ENCODE measurements around the gene CEP112.
"Not testable (repeated sequence)": the region's sequence is repeated elsewhere in the genome, so short reads cannot be mapped to it uniquely, and the experiment has no call there.

The CEP112 gene

DNA sequence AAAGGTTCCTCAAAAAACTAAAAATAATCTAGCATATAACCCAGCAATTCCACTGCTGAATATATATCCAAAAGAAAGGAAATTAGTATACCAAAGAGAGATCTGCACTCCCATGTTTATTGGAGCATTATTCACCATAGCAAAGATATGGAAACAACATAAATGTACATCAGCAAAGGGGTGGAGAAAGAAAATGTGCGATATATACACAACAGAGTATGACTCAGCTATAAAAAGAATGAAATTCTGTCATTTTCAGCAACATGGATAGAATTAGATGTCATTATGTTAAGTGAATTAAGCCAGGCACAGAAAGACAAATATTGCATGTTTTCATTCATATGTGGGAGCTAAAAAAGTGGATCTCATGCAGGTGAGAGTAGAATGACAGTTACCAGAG is 350.8 kb downstream of the CEP112 start:
- DNase-seq (ENCODE audit: low read depth in 2 of 2, low spot score in 1 of 2) = no peak

DNA sequence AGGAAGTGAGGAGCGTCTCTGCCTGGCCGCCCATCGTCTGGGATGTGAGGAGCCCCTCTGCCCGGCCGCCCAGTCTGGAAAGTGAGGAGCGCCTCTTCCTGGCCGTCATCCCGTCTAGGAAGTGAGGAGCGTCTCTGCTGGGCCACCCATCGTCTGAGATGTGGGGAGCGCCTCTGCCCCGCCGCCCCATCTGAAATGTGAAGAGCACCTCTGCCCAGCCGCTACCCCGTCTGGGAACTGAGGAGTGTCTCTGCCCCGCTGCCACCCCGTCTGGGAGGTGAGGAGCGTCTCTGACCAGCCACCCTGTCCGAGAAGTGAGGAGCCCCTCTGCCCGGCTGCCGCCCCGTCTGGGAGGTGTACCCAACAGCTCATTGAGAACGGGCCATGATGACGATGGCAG is 354.7 kb downstream of the CEP112 start:
- not testable (repeated sequence) for DNase-seq (ENCODE audit: low read depth in 2 of 2, low spot score in 1 of 2)

DNA sequence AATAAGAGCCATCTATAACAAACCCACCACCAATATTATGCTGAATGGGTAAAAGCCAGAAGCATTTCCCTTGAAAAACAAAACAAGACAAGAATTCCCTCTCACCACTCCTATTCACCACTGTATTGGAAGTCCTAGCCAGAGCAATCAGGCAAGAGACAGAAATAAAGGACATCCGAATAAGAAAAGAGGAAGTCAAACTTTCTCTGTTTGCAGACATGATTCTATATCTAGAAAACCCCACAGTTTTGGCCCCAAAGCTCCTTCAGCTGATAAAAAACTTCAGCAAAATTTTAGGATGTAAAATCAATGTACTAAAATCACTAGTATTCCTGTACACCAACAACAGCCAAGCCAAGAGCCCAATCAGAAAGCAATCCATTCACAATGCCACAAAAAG is 358.7 kb downstream of the CEP112 start:
- DNase-seq (ENCODE audit: low read depth in 2 of 2, low spot score in 1 of 2) = no peak

DNA sequence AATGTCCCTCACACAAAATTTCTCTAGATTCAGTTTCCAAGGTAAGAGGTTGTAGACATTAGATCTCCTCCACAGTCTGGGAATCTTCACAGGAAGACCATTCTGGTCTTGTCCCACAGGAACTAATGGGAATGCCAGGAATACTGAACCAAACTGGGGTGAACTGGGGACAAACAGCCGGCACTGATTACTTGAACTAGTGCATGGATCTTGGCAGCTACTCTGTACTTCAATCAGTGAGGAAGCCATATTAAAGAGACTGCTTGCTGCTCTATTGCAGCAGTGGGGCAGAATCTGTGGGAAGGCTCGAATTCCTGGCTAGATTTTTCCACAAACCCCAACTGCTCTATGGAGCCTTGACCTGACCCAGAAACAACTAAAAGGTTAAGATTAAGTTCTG is 361.6 kb downstream of the CEP112 start:
- no peak for DNase-seq (ENCODE audit: low read depth in 2 of 2, low spot score in 1 of 2)

DNA sequence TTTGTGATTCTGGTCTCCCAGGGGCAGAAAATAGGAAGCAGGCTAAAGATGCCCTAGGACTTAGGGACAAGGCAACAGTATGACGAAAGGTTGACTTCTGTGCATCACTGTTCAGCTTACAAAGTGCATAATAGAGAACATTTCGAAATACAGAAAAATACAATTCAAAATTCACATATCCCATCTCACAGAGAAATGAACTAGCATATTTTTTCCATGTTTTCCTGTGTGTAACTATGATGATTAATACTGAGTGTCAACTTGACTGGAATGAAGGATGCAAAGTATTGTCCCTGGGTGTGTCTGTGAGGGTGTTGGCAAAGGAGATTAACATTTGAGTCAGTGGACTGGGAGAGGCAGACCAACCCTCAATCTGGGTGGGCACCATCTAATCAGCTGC is 365.4 kb downstream of the CEP112 start:
- DNase-seq (ENCODE audit: low read depth in 2 of 2, low spot score in 1 of 2) = not testable (repeated sequence)

DNA sequence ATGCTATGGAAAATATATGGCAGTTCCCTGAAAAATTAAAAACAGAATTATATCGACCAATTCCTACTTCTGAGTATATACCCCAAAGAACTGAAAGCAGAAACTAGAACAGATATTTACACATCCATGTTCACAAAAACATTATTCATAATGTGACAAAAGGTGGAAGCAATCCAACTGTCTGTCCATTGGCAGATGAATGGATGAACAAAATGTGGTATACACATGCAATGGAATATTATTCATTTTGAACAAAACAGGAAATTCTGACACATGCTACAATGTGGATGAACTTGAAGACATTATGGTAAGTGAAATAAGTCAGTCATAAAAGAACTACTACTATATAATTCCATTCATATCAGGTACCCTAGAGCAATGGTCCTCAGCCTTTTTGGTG is 367.0 kb downstream of the CEP112 start:
- DNase-seq (ENCODE audit: low read depth in 2 of 2, low spot score in 1 of 2) = no peak

DNA sequence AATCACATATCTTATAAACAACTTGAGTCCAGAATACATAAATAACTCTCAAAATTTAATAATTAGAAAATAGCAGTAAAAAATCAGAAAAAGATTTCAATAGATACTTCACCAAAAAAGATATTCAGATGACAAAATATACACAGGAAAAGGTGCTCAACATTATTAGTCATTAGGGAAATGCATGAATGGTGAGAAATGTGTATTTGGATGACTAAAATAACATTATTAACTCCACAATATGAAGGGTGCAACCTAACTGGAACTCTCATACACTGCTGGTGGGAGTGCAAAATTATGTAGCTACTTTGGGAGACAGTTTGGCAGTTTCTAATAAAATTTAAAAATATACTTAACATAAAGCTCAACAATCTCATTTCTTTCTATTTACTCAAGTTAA is 368.2 kb downstream of the CEP112 start:
- DNase-seq (ENCODE audit: low read depth in 2 of 2, low spot score in 1 of 2) = no peak

DNA sequence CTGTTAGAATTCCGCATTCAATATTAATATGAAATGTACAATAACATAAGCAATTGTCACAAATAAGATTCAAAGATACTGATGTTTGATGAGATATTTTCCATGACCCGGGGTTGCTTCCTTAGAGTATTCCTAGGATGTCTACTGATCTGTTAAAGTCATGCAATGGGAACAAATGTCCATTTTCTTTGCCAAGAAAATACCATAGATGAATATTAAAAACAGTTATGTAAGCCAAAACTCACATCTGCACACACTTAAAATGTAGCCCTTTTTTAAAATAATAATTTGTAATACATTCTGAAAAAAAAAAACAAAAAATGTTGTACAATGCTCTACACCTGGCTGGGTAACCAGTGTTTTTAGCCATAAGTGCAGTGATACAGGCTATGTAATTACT is 371.1 kb downstream of the CEP112 start:
- no peak for DNase-seq (ENCODE audit: low read depth in 2 of 2, low spot score in 1 of 2)

DNA sequence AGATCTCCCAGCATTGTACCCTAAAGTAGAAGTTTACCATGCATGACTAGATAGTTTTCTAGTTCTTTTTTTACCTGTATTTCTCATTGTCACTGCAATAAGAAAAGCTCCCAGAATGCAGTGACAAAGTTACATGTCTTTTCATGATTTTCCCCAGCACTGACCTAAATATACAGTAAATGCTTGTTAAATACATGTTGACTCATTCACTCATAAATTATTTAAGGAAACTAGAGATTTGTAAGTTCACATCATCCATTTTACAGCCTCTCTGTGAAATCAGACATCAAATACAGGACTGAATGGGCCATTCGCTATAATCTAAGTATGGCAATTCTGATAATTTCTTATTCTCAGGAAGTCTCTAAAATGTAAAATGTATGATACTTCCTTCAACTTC is 371.6 kb downstream of the CEP112 start:
- DNase-seq (ENCODE audit: low read depth in 2 of 2, low spot score in 1 of 2) = no peak

DNA sequence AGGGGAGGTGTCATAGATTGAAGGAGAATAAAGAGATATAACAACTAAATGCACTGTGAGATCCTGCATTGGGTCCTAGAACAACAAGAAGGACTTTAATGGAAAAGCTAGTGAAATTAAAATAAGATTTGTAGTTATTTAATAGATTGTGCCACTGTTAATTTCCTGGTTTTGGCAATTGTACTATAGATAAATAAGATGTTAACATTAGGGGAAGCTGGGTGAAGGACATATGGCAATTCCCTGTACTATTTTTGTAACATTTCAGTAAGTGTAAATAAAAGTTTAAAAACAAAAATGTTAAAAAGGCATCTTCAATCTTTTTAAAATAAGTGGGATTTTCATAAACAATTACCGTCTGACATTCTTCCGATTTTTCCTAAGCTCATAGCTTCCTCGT is 372.1 kb downstream of the CEP112 start:
- DNase-seq (ENCODE audit: low read depth in 2 of 2, low spot score in 1 of 2) = no peak

DNA sequence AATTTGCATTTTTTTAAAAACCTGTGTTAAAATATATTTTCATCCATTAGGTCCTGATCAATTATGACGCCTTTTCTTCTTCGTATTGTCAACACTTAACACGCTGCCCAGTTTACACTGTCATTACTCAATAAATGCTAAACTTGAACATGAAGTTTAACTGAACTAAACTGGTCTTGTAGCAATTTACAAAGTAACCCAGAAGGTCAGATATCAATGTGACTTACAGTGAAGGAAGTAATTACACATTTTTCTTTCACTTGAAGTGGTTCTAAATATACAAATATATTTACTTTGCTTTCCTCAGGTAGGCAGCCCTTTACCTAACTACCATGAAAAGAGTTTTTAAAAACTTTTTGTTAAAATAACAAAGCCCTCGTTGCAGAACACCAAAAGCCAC is 374.0 kb downstream of the CEP112 start:
- no peak for DNase-seq (ENCODE audit: low read depth in 2 of 2, low spot score in 1 of 2)

DNA sequence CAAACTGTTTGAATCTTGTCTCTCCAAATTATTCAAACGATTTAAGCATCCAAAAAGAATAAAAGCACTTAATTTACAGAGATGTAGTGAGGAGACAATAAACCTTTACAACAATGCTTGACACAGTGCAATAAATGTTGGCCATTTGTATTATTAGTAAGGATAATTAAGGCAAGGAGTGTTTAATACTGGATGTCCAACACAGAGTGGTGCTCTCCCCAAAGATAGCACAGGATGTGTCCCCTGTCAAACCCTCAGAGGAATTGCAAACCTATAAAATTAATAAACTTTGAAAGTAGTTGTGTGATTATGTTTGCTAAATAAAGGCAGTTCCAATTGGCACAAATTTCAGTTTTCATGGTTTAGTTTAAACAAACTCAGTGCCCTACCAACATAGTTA is 377.5 kb downstream of the CEP112 start:
- no peak for DNase-seq (ENCODE audit: low read depth in 2 of 2, low spot score in 1 of 2)

DNA sequence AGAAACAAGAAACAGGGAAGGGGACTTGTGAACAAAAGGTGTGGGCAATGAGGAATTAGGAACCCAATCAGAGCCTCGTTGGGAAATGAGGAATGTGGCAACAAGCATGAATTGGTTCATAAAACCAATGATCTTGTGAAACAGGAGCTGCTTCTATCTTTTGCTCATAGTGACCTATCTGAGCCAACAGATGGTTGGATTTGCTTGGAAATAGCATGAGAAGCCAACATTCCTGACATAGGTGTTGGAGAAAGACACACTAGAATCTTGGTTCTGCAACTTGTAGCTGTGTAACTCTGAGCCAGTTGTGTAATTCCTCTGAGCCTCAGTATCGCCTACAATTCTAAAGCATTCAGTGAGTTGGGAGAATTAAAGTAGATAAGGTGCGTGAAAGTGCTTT is 378.6 kb downstream of the CEP112 start:
- DNase-seq (ENCODE audit: low read depth in 2 of 2, low spot score in 1 of 2) = no peak

DNA sequence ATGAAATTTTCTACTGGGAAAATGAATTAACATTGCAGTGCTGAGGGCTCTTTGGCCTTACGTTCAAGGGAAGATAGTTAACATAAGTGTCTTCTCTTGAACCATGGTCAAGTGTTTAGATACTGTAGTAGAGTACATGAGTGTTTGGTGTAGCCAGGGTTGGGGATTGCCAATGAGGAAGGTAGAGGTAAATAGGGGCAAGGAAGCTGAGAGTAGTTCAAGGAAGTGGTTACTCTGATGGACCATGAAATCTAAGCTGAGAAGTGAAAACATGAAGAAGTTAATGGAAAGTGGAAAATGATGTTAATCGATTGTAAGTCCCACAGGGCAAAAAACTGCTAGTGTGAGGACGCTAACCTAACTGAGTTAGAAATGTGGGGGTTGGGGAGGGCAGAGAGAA is 380.9 kb downstream of the CEP112 start:
- DNase-seq (ENCODE audit: low read depth in 2 of 2, low spot score in 1 of 2) = no peak

DNA sequence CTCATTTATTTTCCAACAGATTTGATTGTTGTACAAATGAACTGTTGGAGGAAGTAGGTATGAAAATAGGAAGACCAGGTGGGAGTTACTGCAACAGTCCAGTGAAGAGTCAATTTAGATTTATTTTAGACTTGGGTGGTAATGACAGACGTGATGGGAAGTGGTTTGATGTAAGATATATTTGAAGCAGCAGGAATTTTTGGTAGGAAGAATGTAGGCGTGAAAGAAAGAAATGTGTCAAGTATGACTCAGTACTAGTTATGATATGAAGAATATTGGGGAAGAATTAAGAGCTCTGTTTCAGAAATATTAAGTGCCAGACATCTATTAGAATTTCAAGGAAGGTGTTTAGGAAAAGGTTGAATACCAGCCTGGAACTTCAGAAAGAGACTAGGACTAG is 382.6 kb downstream of the CEP112 start:
- no peak for DNase-seq (ENCODE audit: low read depth in 2 of 2, low spot score in 1 of 2)

DNA sequence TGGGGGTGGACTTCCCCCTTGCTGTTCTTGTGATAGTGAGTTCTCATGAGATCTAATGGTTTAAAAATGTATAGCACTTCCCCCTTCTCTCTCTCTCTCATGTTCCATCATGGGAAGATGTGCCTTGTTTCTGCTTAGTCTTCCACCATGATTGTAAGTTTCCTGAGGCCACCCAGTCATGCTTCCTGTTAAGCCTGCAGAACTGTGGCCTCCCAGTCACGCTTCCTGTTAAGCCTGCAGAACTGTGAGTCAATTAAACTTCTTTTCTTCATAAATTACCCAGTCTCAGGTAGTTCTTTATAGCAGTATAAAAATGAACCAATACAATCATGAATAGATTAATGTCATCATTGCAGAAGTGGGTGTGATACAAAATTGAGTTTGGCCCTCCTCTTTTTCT is 383.4 kb downstream of the CEP112 start:
- DNase-seq (ENCODE audit: low read depth in 2 of 2, low spot score in 1 of 2) = not testable (repeated sequence)

DNA sequence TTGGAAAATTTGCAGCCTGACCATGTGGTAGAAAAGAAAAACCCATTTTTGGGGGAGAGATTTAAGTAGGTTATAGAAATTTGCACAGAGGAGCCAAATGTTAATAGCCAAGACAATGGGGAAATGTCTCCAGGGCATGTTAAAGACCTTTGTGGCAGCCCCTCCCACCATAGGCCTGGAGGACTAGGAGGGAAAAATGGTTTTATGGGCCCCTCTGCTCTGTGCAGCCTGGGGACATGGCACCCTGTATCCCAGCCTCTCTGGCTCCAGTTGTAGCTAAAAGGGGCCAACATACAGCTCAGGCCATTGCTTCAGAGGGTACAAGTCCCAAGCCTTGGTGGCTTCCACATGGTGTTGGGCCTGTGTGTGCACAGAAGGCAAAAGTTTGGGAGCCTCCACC is 384.6 kb downstream of the CEP112 start:
- DNase-seq (ENCODE audit: low read depth in 2 of 2, low spot score in 1 of 2) = no peak

DNA sequence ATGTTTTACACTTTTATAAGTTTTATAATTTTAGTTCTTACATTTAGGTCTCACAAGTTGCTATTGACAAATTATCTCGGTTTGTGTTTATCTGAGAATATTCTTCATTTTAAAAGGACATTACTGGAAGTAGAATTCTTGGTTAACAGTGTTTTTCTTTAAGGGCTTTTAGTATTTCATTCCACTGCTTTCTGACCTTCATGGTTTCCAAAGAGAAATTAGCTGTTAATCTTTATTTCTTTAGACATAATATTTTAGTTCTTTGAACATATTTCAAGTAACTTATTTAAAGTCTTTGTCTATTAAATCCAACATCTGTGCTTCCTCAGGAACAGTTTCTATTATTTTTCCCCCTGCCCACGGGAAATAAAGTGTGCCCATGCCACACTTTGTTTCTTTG is 390.4 kb downstream of the CEP112 start:
- DNase-seq (ENCODE audit: low read depth in 2 of 2, low spot score in 1 of 2) = no peak

DNA sequence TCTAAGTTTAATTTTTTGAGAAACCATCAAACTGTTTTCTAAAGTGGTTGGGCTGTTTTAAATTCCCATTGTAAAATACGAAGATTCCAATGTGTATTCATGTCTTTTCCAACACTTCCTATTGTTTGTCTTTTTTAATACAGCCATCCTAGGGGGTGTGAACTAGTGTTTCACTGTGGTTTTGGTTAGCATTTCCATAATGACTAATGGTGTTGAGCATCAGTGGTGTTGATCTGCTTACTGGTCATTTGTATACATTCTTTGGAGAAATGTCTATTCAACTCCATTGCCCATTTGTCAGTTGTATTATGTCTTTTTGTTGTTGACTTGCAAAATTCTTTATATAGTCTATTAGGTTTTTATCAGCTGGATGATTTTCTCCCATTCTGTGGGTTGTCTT is 391.3 kb downstream of the CEP112 start:
- DNase-seq (ENCODE audit: low read depth in 2 of 2, low spot score in 1 of 2) = no peak

DNA sequence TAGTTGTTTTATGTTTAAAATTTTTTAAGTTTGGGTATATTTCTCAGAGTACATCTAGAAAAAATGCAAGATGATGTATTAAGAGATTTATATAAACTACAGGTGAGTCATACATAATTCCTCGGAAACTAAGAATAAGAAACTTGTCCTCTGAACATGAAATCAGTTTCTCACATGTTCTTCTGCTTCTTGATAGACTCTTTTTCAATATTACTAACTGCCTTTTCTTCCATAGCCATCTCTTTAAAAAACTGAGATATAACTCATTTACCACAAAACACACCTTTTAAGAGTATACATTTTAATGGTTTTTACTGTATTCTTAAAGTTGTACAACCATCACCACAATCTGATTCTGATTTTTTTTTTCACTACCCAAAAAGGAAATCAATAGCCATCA is 392.1 kb downstream of the CEP112 start:
- DNase-seq (ENCODE audit: low read depth in 2 of 2, low spot score in 1 of 2) = no peak

DNA sequence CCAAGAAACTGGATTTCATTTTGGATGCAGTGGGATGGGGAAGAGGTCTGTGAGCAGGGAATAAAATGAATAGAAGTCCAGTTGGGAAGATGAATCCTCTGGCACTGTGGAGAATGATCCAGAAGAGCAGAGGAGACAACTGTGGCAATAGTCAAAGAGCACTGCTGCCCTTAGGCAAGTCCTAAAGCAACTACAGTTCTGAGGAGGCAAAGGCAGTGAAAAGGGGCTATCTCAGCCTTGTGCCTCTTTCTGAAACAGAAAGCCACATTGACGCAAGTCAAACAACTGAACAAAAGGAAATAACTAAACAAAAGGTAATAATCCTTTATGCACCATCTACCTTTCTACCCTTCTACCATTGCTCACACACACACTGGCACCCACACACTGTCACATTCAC is 392.5 kb downstream of the CEP112 start:
- DNase-seq (ENCODE audit: low read depth in 2 of 2, low spot score in 1 of 2) = no peak

DNA sequence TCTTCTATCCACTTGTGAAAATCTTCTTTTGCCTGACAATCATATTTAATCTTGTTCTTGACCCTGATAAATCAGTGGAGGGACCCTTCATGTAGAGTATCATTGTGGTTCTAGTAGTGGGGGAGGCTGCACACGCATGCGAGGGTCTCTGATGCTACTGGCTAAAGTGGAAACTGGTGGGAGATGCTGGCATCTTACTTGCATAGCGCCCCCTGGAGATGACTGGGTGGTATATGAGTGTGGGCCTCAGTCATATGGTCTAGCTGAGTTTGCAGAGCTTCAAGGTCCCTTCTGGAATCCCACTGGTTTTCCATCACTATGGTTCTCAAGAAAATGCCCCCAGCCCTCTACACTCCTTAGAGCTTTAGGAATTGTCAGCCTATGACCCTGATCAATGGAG is 394.1 kb downstream of the CEP112 start:
- no peak for DNase-seq (ENCODE audit: low read depth in 2 of 2, low spot score in 1 of 2)

DNA sequence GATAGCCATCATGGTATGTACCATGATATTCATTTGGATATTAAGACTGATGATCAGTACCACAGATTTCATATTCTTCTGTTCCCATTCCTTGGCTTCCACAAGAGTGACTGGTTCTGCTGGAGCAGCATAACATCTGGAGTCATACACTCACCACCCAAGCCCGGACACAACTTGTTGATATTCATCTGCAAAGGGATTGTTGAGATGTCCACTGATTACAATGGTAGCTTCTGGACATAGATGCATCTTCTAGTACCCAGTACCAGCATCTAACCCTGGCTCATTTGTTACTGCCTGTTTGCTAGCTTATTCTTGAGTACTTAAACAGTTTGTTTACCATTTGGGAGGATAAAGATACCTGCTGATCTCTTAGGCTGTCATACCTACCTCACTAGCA is 394.8 kb downstream of the CEP112 start:
- DNase-seq (ENCODE audit: low read depth in 2 of 2, low spot score in 1 of 2) = no peak

DNA sequence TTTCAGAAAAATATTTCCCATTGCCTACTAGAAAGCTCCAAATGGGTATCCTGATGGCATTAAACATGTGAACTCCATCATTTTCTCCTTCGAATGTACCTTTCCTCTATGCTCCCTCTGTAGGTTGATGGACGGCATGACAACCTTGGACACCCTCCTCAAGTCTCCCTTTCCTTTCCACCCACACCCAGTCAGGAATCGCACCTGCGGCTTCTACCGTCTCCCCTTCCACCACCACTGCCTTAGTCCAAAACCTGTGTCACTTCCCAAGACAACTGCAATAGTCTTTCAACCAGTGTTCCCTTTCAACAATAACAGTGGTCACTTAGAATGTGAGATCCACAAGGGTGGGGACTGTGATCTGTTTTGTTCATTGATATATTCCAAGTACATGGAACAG is 397.4 kb downstream of the CEP112 start:
- DNase-seq (ENCODE audit: low read depth in 2 of 2, low spot score in 1 of 2) = no peak
